Measurements from ENCODE around the gene IFI35. TPM values are rescaled to one million over a fixed set of nuclear protein-coding genes. Genes with fewer than 3 reads are reported as not detected.

Gene IFI35
- total and polyA plus RNA-seq, 9 of the 15 experiments (the other 6 are each of a cell fraction or from before 2014, with no cell fraction given), result 4.4 to 13.1 (median 10.2) TPM

DNA sequence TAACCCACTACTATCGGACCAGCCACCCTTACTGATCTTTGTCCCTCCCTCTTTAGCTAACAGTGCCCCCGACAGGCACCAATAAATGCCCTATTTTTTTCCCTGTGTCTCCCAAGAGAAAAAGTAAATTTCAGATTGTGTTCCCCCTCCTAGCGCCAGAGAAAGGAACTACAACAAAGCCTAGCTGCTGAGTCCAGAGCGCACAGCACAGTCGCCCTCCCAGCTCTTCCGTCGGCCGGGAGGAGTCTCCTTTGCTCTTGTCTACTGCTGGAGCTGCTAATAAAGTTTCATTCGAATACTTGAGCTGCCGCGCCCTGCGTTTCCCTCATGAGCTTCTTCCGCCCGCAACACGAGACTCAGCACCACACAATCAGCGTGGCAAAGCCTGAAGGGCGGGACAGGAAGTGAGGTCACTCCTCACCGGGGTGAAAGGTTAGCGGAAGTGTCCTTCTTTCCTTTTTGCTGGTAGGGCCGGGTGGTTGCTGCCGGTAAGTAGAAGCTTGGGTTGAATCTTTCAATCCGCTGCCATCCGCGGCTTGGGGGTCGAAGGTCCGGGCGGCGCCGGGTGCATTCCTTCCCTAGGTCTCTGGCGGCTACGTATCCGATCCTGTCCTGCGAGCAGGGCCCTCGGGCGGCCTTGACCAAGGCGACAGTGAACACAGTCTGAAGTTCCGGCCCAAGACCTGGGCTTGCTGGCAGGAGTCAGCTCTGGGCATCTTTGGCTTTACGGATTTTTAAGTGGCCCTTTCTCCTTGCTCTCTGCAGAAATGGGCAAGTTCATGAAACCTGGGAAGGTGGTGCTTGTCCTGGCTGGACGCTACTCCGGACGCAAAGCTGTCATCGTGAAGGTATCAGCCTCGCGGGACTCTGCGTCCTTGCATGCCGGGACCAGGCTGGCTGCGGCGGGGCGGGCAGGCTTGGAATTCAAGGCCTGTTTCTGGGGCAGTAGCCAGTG lies 8.3 kb upstream of the IFI35 start, which contains the start of gene RPL27 (continued):
- no peak for TF ChIP-seq PTTG1 (tag; IDR thresholded peaks at IDR 0.05; ENCODE audit: low read depth)
- TF ChIP-seq RB1 (IDR thresholded peaks at IDR 0.05; ENCODE audit: low read depth), result peak; percentile 88
- TF ChIP-seq, protein P1, sequence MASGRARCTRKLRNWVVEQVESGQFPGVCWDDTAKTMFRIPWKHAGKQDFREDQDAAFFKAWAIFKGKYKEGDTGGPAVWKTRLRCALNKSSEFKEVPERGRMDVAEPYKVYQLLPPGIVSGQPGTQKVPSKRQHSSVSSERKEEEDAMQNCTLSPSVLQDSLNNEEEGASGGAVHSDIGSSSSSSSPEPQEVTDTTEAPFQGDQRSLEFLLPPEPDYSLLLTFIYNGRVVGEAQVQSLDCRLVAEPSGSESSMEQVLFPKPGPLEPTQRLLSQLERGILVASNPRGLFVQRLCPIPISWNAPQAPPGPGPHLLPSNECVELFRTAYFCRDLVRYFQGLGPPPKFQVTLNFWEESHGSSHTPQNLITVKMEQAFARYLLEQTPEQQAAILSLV (tag; IDR thresholded peaks at IDR 0.05), result 0 out of 2 replicates have a peak, but pooled peaks have one; percentile 15
- no peak for TF ChIP-seq TFAM (CRISPR knock-in tag; conservative IDR thresholded peaks at IDR 0.05)
- TF ChIP-seq POLR3G (IDR thresholded peaks at IDR 0.05; ENCODE audit: extremely low read depth, insufficient read length, insufficient replicate concordance), result no peak
- no peak for TF ChIP-seq ZNF134 (CRISPR knock-in tag; conservative IDR thresholded peaks at IDR 0.05)
- no peak for TF ChIP-seq ZNF253 (CRISPR knock-in tag; conservative IDR thresholded peaks at IDR 0.05)
- TF ChIP-seq ETS2 (tag; IDR thresholded peaks at IDR 0.05; ENCODE audit: borderline replicate concordance, poor library complexity, severe bottlenecking), result no peak
- peak in 1 of 2 experiments; percentile 80; a peak in 2 of 4 replicates for TF ChIP-seq ZMIZ1 (IDR thresholded peaks at IDR 0.05; ENCODE audit: low read depth in 2 of 2, low read length in 2 of 2)
